Stimulated activated CD8-positive, alpha-beta memory T cell treated with anti-CD3 and anti-CD28 coated beads, Interleukin-12 subunit alpha, Interleukin-12 subunit beta, amount 100 ng/mL, for 4 hours (primary cell): ENCODE measurements around the gene OGFOD2.

Source experiments
- DNase-seq: peaks from one replicate; pipeline ENCODE4 v3.0.0-alpha.2; 2020; ENCODE audit warnings: low read depth

Gene OGFOD2

GRCh38 chr12:122989225-122989839 lies 14.3 kb downstream of the OGFOD2 start:
- no peak for DNase-seq

GRCh38 chr12:122989874-122990419 lies 14.9 kb downstream of the OGFOD2 start:
- DNase-seq = no peak

- no peak for DNase-seq
These were observed 15.5 kb downstream of the OGFOD2 start for GRCh38 chr12:122990561-122990960.

- DNase-seq = no peak
These were observed 16.0 kb downstream of the OGFOD2 start for GRCh38 chr12:122990961-122991622.

GRCh38 chr12:122991623-122992275 lies 16.7 kb downstream of the OGFOD2 start:
- no peak for DNase-seq

GRCh38 chr12:122992386-122992785 lies 17.3 kb downstream of the OGFOD2 start:
- DNase-seq = no peak

GRCh38 chr12:122994140-122994675 lies 19.2 kb downstream of the OGFOD2 start:
- DNase-seq = no peak

GRCh38 chr12:122994781-122995502 lies 19.9 kb downstream of the OGFOD2 start:
- DNase-seq = no peak

GRCh38 chr12:122995503-122996187 lies 20.6 kb downstream of the OGFOD2 start:
- no peak for DNase-seq

- no peak for DNase-seq
These were observed 21.2 kb downstream of the OGFOD2 start for GRCh38 chr12:122996188-122996601.

GRCh38 chr12:122996621-122997342 lies 21.7 kb downstream of the OGFOD2 start:
- DNase-seq = no peak

GRCh38 chr12:122997343-122998250 lies 22.6 kb downstream of the OGFOD2 start:
- DNase-seq = no peak

- DNase-seq = no peak
These were observed 23.3 kb downstream of the OGFOD2 start for GRCh38 chr12:122998316-122998715.

- no peak for DNase-seq
These were observed 24.3 kb downstream of the OGFOD2 start for GRCh38 chr12:122999196-122999946.

- DNase-seq = no peak
These were observed 25.0 kb downstream of the OGFOD2 start for GRCh38 chr12:122999986-123000420.

- no peak for DNase-seq
These were observed 25.5 kb downstream of the OGFOD2 start for GRCh38 chr12:123000578-123000977.

GRCh38 chr12:123001464-123001863 lies 26.4 kb downstream of the OGFOD2 start:
- no peak for DNase-seq

- no peak for DNase-seq
These were observed 28.2 kb downstream of the OGFOD2 start for GRCh38 chr12:123003257-123003656.

- no peak for DNase-seq
These were observed 29.2 kb downstream of the OGFOD2 start for GRCh38 chr12:123004287-123004686.
